ENCODE measurements around the gene ZYG11A. TPM values are rescaled to one million over a fixed set of nuclear protein-coding genes. Genes with fewer than 3 reads are reported as not detected.
A peak's percentile ranks its signal among the peaks of the same experiment; 100 is the strongest.

ZYG11A gene
- total and polyA plus RNA-seq, 11 donors, result 0.06 to 0.09 TPM; not detected in 9

GRCh38 chr1:52916241-52916975 lies 73.8 kb downstream of the ZYG11A start:
- H3K27ac ChIP-seq, result peak overlapping the region in 10 of 12 donors; percentile 3 to 71 (median 52)
- H3K4me3 ChIP-seq, result peak overlapping the region in 1 of 12 donors; percentile 3
- H3K36me3 ChIP-seq, result peaks cover 0 to 4% (median 0%) of the 10 kb centered on the region in 9 donors
- peaks cover 0 to 39% (median 12%) of the 10 kb centered on the region in 12 donors for H3K4me1 ChIP-seq
- ATAC-seq (peak; percentile 9 to 39 (median 34)), DNase-seq (no peak)
- no peak for TF ChIP-seq POLR2A (IDR thresholded peaks at IDR 0.05)
- TF ChIP-seq CTCF (IDR thresholded peaks at IDR 0.05), result no peak
- no peaks in the 10 kb centered on the region for H3K9me3 ChIP-seq
- H3K27me3 ChIP-seq, result peaks cover 0 to 6% (median 0%) of the 10 kb centered on the region in 9 donors
- WGBS, 4 donors, result 67 to 86% (median 81%) methylated on average over 10 of the region's 10 CpGs
- intact Hi-C loops (cut with DNase I), result loop anchor here in 2 of 10 donors (10.0 kb wide), 2 partner anchors 212 to 268 kb away; no protein-coding TSS in a partner anchor

GRCh38 chr1:52917156-52917555 lies 74.6 kb downstream of the ZYG11A start:
- H3K4me3 ChIP-seq, result peak overlapping the region in 2 of 12 donors; percentile 3 to 9
- H3K27ac ChIP-seq, result peak overlapping the region in 11 of 12 donors; percentile 3 to 71 (median 52)
- H3K4me1 ChIP-seq, result peaks cover 0 to 42% (median 14%) of the 10 kb centered on the region in 12 donors
- H3K9me3 ChIP-seq, result no peaks in the 10 kb centered on the region
- ATAC-seq, result peak in 2 of 4 donors; percentile 37 to 41
- peak in 4 of 5 donors; percentile 43 to 74 (median 62) for DNase-seq
- intact Hi-C loops (cut with DNase I), result loop anchor here in 2 of 10 donors (10.0 kb wide), 2 partner anchors 212 to 268 kb away; no protein-coding TSS in a partner anchor
- 61 to 72% (median 66%) methylated on average over 7 of the region's 7 CpGs for WGBS, 4 donors
- TF ChIP-seq CTCF (IDR thresholded peaks at IDR 0.05) (no peak), POLR2A (IDR thresholded peaks at IDR 0.05) (no peak)
- H3K27me3 ChIP-seq, result peaks cover 0 to 7% (median 0%) of the 10 kb centered on the region in 9 donors
- peaks cover 0 to 2% (median 0%) of the 10 kb centered on the region in 9 donors for H3K36me3 ChIP-seq

- TF ChIP-seq CTCF (IDR thresholded peaks at IDR 0.05) (no peak), POLR2A (IDR thresholded peaks at IDR 0.05) (no peak)
- peaks cover 0 to 42% (median 14%) of the 10 kb centered on the region in 12 donors for H3K4me1 ChIP-seq
- WGBS, 4 donors, result 92 to 98% (median 95%) methylated on average over 1 of the region's 1 CpG
- peaks cover 0 to 2% (median 0%) of the 10 kb centered on the region in 9 donors for H3K36me3 ChIP-seq
- H3K4me3 ChIP-seq, result peak overlapping the region in 1 of 12 donors; percentile 9
- DNase-seq, result no peak
- no peaks in the 10 kb centered on the region for H3K9me3 ChIP-seq
- no peak for ATAC-seq
- intact Hi-C loops (cut with DNase I), result loop anchor here in 2 of 10 donors (10.0 kb wide), 2 partner anchors 213 to 267 kb away; no protein-coding TSS in a partner anchor
- peaks cover 0 to 7% (median 0%) of the 10 kb centered on the region in 9 donors for H3K27me3 ChIP-seq
- peak overlapping the region in 10 of 12 donors; percentile 3 to 71 (median 51) for H3K27ac ChIP-seq
Observed at GRCh38 chr1:52917581-52917980, 75.0 kb downstream of the ZYG11A start.

- Histone ChIP-seq H3K9me3 (no peaks in the 10 kb centered on the region), H3K4me3 (no peak overlapping the region), H3K36me3 (peaks cover 0 to 2% (median 0%) of the 10 kb centered on the region in 9 donors), H3K4me1 (peaks cover 0 to 42% (median 14%) of the 10 kb centered on the region in 12 donors), H3K27ac (peak overlapping the region in 1 of 12 donors; percentile 52), H3K27me3 (peaks cover 0 to 7% (median 0%) of the 10 kb centered on the region in 9 donors)
- TF ChIP-seq CTCF (IDR thresholded peaks at IDR 0.05) (no peak), POLR2A (IDR thresholded peaks at IDR 0.05) (no peak)
- ATAC-seq (no peak), DNase-seq (no peak)
- intact Hi-C loops (cut with DNase I), result loop anchor here in 2 of 10 donors (10.0 kb wide), 2 partner anchors 213 to 267 kb away; no protein-coding TSS in a partner anchor
- 75 to 84% (median 80%) methylated on average over 6 of the region's 6 CpGs for WGBS, 4 donors
Observed at GRCh38 chr1:52918201-52918600, 75.6 kb downstream of the ZYG11A start.

Data from heart left ventricle (tissue), 16 donors.